Measurements from ENCODE around the gene PPFIA3. TPM values are rescaled to one million over a fixed set of nuclear protein-coding genes. Genes with fewer than 3 reads are reported as not detected.

The PPFIA3 gene
- total and polyA plus RNA-seq, 2 donors: 5.2 to 12.2 TPM

DNA sequence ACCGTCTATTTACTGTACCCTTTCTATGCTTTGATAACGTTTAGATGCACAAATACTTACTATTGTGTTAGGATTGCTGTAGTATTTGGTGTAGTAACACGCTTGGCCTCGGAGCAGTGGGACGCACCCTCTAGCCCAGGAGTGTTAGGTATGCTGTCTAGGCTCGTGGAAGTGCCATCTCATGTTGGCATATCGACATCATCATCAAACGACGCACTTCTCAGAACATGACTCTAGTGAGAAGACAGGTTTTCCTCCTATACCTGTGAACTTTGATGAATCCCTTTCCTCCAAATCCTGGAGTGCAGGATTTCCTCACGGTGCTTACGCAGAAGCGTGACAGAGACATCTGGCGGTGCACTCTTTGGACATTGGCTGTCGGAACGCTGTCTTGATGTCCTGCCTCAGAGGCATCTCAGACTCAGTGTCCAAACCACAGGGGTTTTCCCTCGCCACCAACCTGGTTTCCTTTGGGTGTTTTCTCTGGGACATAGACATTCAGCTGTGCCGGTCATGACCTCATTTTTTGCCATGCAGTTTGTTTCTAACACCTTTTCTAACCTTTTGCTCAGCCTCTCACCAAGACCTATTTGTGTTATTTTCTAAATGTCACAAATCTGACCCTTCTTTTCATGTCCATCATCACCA is 27.8 kb upstream of the PPFIA3 start:
- Histone ChIP-seq H3K4me1 (ENCODE audit: insufficient read depth) (no peaks in the 10 kb centered on the region), H3K27ac (ENCODE audit: low read depth) (no peak overlapping the region), H3K4me3 (ENCODE audit: low read depth, low read length) (no peak overlapping the region), H3K36me3 (ENCODE audit: insufficient read depth) (peaks cover 3% of the 10 kb centered on the region)
- DNase-seq (ENCODE audit: extremely low spot score): no peak
- WGBS: 94% methylated on average over 17 of the region's 17 CpGs

DNA sequence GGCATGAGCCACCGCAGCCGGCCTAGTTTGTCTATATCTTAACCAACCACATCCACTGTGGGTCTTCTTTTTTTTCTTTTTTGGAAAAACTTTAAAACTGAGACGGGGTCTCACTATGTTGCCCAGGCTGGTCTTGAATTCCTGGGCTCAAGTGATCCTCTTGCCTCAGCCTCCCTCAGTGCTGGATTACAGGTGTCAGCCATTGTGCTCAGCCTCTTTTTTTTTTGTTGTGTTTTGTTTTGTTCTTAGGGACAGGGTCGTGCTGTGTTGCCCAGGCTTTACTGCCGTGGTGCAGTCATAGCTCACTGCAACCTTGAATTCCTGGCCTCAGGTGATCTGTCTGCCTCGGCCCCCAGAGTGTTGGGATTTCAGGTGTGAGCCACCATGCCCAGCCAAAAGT is 26.7 kb upstream of the PPFIA3 start:
- no peak for DNase-seq (ENCODE audit: extremely low spot score)
- WGBS: 89% methylated on average over 6 of the region's 6 CpGs
- H3K36me3 ChIP-seq (ENCODE audit: insufficient read depth): peaks cover 3% of the 10 kb centered on the region
- H3K4me1 ChIP-seq (ENCODE audit: insufficient read depth): no peaks in the 10 kb centered on the region
- no peak overlapping the region for H3K4me3 ChIP-seq (ENCODE audit: low read depth, low read length)
- H3K27ac ChIP-seq (ENCODE audit: low read depth): no peak overlapping the region

DNA sequence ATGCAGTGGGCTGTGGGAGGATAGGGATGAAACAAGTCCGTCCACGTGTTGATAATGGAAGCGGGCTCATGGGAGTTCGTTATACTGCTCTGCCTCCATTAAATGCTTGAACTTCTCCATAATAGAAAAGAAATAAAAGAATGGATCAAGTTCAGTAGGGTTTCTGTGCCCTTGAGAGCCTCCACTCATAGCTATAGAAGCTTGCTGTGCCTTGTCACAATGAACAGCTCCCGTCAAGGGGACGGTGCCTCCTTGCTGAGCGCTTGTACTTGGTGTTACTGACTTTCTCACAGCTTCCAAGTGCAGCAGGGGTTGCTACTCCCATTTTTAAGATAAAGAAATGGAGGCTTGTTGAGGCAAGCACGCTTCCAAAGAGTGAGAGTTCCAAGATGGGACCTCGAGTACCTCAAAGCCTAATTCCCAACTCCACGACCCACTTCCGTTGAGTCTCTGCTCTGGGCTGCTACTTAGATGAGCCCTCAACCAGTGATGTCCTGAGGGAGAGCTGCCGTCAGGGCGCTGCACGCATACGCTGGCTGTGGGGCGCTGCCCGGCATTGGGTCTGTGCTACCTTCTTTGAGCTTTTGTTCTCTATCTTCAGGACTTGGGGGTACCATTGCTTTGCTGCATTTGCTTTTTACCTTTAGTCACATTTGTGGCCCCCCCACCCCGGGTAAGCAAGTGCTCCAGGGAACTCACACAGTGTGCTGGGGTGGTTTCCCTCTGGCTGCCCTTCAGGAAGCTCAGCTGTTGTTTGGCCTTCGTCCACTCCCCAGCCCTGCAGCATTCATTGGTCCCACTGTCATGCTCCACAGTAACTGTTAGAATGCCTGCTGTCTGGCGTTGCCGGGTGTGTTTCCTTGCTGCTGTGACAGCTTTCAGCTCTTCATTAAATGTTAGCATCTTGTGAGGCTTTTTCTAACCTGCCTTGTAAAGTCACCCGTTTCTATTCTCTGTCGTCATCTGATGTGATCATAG is 24.6 kb upstream of the PPFIA3 start:
- Histone ChIP-seq H3K4me1 (ENCODE audit: insufficient read depth) (no peaks in the 10 kb centered on the region), H3K27ac (ENCODE audit: low read depth) (no peak overlapping the region), H3K36me3 (ENCODE audit: insufficient read depth) (peaks cover 3% of the 10 kb centered on the region), H3K4me3 (ENCODE audit: low read depth, low read length) (no peak overlapping the region)
- no peak for DNase-seq (ENCODE audit: extremely low spot score)
- 71% methylated on average over 23 of the region's 23 CpGs for WGBS

DNA sequence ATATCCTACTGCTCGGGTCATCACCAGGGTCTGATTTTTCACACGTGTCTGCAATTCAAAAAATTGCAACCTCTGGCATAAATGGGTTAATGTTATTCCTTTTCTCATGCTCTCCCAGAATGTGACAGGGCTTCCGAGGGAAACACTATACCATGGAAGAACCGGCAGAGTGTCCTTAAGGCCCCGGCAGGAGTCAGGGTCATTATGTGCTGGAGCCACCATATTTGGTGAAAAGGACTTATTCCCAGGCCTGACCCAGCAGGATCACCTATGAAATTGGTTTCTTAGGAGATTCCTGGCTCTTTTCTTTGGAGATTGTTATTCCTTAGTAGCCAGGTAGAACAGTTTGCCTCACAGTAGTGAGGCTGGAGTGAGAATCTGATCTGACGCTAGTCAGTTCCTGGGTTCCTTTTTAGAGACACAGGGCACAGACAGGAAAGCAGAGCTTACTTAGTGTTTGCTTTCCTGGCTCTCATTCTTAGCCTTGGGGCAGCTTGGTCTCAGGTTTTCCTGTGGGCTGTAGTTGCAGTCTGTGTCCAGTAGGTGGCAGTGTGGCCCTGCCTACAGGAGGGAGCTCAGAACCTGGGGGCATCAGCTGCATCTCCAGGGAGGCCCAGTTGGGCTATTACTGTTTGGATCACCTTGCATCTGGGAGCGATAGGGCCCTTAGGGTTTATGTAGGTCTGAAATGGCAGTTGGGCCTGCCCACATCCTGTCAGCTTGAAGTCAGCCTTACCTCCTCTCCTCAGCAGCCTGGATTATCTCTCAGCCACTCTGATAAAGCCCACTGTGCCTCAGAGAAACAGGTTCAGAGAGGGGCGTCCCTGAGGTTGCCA is 21.7 kb upstream of the PPFIA3 start:
- H3K27ac ChIP-seq (ENCODE audit: low read depth): no peak overlapping the region
- no peaks in the 10 kb centered on the region for H3K4me1 ChIP-seq (ENCODE audit: insufficient read depth)
- no peak overlapping the region for H3K4me3 ChIP-seq (ENCODE audit: low read depth, low read length)
- peaks cover 2% of the 10 kb centered on the region for H3K36me3 ChIP-seq (ENCODE audit: insufficient read depth)
- DNase-seq (ENCODE audit: extremely low spot score): no peak
- 49% methylated on average over 8 of the region's 8 CpGs for WGBS

DNA sequence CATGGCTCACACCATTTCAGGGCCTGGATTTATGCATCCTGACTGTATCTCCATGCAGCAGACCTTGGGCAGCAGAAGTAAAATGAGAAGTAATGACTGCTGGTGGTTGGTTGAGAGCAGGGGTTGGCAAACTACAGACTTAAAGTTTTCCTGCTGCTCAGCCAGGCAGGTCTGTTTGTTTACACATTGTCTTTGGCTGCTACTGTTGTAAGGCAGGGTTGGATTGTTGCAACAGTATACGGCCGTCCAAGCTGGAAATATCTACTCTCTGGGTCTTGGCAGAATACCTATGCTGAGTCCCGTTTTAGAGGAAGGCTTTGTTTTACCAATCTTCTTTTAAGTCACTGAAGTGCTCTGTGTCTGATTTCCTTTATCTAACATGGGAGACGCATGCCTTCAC is 20.5 kb upstream of the PPFIA3 start:
- H3K36me3 ChIP-seq (ENCODE audit: insufficient read depth): peaks cover 2% of the 10 kb centered on the region
- H3K4me1 ChIP-seq (ENCODE audit: insufficient read depth): no peaks in the 10 kb centered on the region
- no peak overlapping the region for H3K27ac ChIP-seq (ENCODE audit: low read depth)
- WGBS: 73% methylated on average over 4 of the region's 4 CpGs
- no peak overlapping the region for H3K4me3 ChIP-seq (ENCODE audit: low read depth, low read length)
- DNase-seq (ENCODE audit: extremely low spot score): no peak

DNA sequence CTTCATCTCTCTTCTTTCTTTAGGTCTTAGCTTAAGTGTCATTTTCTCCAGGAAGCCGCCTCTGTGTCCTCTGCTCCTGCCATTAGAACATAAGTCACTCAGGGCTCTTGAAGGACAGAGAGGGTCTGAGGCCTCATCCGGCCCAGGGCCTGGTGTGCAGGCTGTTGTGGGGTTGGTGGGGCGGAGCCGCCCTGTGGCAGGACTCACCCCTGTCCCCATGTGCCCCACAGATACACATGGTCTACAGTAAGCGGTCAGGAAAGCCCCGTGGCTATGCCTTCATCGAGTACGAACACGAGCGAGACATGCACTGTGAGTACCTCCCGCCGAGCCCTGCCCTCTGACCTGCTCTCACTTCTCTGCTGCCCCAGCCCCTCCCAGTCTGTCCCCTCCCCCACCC is 18.2 kb upstream of the PPFIA3 start:
- Histone ChIP-seq H3K27ac (ENCODE audit: low read depth) (no peak overlapping the region), H3K4me3 (ENCODE audit: low read depth, low read length) (no peak overlapping the region), H3K4me1 (ENCODE audit: insufficient read depth) (no peaks in the 10 kb centered on the region), H3K36me3 (ENCODE audit: insufficient read depth) (peaks cover 2% of the 10 kb centered on the region)
- WGBS: 88% methylated on average over 12 of the region's 12 CpGs
- DNase-seq (ENCODE audit: extremely low spot score): no peak

DNA sequence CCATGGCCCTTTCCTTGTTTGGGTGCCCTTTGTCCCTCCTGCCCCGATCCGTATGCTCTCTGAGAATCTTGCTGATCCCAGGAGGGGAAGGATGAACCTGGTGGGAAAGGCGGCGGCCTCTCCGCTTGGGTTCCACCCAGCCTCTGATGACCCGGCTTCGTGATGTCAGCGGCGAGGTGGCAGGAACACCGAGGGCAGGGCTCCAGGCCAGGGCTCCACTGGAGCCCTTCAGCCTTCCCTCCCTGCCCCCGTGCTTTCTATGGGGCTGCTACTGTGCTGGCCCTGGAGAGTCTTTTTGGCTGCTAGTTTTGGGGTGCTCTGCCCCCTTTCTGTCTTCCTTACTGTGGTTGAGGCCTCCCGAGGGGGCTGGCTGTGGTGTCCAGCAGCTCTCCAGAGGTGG is 17.0 kb upstream of the PPFIA3 start:
- H3K27ac ChIP-seq (ENCODE audit: low read depth): no peak overlapping the region
- H3K4me1 ChIP-seq (ENCODE audit: insufficient read depth): no peaks in the 10 kb centered on the region
- peaks cover 2% of the 10 kb centered on the region for H3K36me3 ChIP-seq (ENCODE audit: insufficient read depth)
- 88% methylated on average over 12 of the region's 12 CpGs for WGBS
- DNase-seq (ENCODE audit: extremely low spot score): no peak
- no peak overlapping the region for H3K4me3 ChIP-seq (ENCODE audit: low read depth, low read length)

DNA sequence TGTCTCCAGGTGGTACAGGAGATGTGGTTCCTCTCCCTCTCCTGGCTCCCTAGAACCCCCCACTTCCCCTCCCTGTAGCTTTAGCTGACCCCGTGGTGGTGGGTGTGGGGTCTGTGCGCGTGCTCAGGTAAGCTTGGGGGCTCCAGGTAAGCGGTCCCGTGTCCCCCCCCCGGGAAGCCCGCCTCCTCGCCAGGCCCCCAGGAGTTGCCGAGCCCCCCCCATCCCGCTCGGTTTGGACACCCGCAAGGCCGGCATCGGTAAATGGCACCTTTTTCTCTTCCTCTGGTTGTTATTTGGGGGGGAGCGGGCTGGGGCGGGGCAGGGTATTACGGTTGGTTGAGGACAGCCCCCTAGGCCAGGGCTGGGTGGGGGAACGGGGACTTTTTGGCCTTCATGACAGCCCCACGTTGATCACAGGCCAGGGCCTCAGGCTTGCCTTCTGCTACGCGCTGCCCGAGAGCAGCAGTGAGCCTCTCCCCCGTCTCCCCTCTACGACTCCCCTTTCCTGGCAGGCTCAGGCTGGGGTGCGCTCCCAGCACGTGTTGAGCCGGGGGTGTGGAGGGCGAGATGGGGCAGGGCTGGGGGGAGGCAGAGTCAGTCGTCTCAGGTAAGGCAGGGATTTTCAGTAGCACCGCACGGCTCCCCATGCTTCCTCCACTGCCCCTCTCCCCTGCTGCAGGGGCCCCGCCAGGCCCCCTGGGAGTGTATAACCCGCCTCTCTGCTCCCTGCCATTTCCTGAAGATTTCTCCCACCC is 15.8 kb upstream of the PPFIA3 start:
- H3K27ac ChIP-seq (ENCODE audit: low read depth): no peak overlapping the region
- 85% methylated on average over 33 of the region's 33 CpGs for WGBS
- H3K36me3 ChIP-seq (ENCODE audit: insufficient read depth): peaks cover 6% of the 10 kb centered on the region
- no peak for DNase-seq (ENCODE audit: extremely low spot score)
- H3K4me1 ChIP-seq (ENCODE audit: insufficient read depth): no peaks in the 10 kb centered on the region
- H3K4me3 ChIP-seq (ENCODE audit: low read depth, low read length): no peak overlapping the region

DNA sequence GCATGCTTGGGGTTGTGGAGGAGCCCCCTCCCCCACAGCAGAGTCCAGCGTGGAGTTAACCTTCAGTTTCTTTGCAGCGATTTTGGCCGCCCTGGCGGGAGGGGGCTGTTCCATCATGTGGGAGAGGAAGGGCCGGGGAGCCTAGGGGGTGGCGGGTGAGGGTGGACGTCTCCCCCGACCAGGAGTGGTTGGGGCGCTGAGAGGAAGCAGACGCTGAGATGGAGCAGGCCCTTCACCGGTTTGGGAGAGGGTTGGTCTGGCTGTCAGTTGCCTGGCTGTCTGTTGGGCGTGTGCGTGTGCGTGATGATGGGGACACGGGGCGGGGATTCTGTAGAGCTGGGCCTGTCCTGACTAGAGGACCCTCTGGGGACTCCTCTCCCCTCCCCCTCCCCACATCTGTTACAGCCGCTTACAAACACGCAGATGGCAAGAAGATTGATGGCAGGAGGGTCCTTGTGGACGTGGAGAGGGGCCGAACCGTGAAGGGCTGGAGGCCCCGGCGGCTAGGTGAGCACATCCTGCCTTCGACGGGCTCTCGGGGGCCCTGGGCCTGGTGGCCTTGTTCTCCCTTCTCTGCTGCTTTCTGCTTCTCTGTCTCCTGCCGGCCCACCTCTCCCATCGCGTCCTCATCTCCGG is 15.0 kb upstream of the PPFIA3 start:
- DNase-seq (ENCODE audit: extremely low spot score): no peak
- no peak overlapping the region for H3K4me3 ChIP-seq (ENCODE audit: low read depth, low read length)
- no peak overlapping the region for H3K27ac ChIP-seq (ENCODE audit: low read depth)
- H3K36me3 ChIP-seq (ENCODE audit: insufficient read depth): peaks cover 6% of the 10 kb centered on the region
- 79% methylated on average over 30 of the region's 30 CpGs for WGBS
- no peaks in the 10 kb centered on the region for H3K4me1 ChIP-seq (ENCODE audit: insufficient read depth)

DNA sequence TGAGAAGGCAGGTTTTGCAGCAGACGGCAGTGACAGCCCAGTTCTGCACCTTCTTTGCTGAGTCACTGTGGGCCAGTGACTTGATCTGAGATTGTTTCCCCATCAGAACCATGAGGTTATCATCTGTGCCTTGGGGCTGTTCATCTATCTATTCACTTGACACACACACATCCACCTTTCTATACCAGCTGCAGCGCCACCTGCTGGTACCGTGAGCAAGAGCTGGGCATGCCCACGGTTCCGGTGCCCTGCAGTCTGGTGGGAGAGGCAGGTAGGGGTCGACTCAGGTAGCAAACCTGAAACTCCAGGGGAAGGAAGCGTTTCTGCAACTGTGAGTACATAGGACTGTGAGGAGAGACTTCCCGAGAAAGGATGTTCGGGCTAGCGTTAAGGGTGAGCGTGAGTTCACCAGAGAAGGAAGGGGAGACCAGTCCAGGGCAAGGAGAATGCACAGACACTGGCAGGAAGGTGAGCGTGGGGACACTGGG is 12.7 kb upstream of the PPFIA3 start:
- Histone ChIP-seq H3K27ac (ENCODE audit: low read depth) (no peak overlapping the region), H3K4me1 (ENCODE audit: insufficient read depth) (no peaks in the 10 kb centered on the region), H3K4me3 (ENCODE audit: low read depth, low read length) (no peak overlapping the region), H3K36me3 (ENCODE audit: insufficient read depth) (peaks cover 4% of the 10 kb centered on the region)
- DNase-seq (ENCODE audit: extremely low spot score): no peak
- WGBS: 62% methylated on average over 12 of the region's 12 CpGs

DNA sequence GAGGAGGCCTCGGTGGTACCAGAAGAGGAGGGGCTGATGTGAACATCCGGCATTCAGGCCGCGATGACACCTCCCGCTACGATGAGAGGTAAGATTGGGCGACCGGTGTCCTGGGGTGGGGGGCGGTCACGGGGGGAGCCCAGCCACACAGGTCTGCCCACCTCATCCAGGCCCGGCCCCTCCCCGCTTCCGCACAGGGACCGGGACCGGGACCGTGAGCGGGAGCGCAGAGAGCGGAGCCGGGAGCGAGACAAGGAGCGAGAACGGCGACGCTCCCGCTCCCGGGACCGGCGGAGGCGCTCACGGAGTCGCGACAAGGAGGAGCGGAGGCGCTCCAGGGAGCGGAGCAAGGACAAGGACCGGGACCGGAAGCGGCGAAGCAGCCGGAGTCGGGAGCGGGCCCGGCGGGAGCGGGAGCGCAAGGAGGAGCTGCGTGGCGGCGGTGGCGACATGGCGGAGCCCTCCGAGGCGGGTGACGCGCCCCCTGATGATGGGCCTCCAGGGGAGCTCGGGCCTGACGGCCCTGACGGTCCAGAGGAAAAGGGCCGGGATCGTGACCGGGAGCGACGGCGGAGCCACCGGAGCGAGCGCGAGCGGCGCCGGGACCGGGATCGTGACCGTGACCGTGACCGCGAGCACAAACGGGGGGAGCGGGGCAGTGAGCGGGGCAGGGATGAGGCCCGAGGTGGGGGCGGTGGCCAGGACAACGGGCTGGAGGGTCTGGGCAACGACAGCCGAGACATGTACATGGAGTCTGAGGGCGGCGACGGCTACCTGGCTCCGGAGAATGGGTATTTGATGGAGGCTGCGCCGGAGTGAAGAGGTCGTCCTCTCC is 11.5 kb upstream of the PPFIA3 start:
- H3K4me3 ChIP-seq (ENCODE audit: low read depth, low read length): no peak overlapping the region
- WGBS: 94% methylated on average over 93 of the region's 93 CpGs
- no peaks in the 10 kb centered on the region for H3K4me1 ChIP-seq (ENCODE audit: insufficient read depth)
- DNase-seq (ENCODE audit: extremely low spot score): no peak
- H3K27ac ChIP-seq (ENCODE audit: low read depth): no peak overlapping the region
- peaks cover 4% of the 10 kb centered on the region for H3K36me3 ChIP-seq (ENCODE audit: insufficient read depth)

DNA sequence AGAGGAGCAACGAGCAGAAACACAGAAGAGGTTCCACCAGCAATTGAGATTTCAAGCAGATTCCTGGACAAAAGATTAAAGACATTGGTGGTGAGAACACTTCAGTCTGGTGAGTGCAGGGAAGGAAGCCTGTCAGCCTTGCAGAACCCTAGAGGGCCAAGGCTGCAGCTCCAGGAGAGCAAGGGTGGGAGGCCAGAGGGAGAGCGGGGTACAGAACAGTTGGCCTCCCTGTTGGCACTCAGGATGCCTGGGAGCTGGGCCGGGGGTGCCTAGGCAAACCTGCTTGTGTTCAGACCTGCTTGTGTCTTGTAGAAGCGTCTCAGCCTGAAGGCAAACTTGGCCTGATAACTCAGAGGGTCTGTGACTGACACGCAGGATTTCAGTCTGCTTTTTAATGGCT is 10.3 kb upstream of the PPFIA3 start:
- H3K4me1 ChIP-seq (ENCODE audit: insufficient read depth): no peaks in the 10 kb centered on the region
- peaks cover 4% of the 10 kb centered on the region for H3K36me3 ChIP-seq (ENCODE audit: insufficient read depth)
- WGBS: 72% methylated on average over 5 of the region's 5 CpGs
- DNase-seq (ENCODE audit: extremely low spot score): no peak
- no peak overlapping the region for H3K27ac ChIP-seq (ENCODE audit: low read depth)
- H3K4me3 ChIP-seq (ENCODE audit: low read depth, low read length): no peak overlapping the region
